Dendritic cell treated with granulocyte-macrophage colony-stimulating factor and Interleukin-4, amounts not matched to agents 40 ng/mL and 50 ng/mL, for 4 days (primary cell): Measurements from ENCODE around the gene LRRC26.

Experiments
- H3K27ac Mint-ChIP-seq: one replicate; pipeline ENCODE4 v1.8.0; 2022; ENCODE audit warnings: mild to moderate bottlenecking, mixed read lengths
- H3K27me3 Mint-ChIP-seq: one replicate; pipeline ENCODE4 v1.8.0; 2022; ENCODE audit warnings: mild to moderate bottlenecking, mixed read lengths
- H3K36me3 Mint-ChIP-seq: one replicate; pipeline ENCODE4 v1.8.0; 2022; ENCODE audit warnings: low read depth, mixed read lengths
- H3K4me1 Mint-ChIP-seq: one replicate; pipeline ENCODE4 v1.8.0; 2022; ENCODE audit warnings: low read depth, mixed read lengths
- H3K4me3 Mint-ChIP-seq: one replicate; pipeline ENCODE4 v1.8.0; 2022; ENCODE audit warnings: mild to moderate bottlenecking, moderate library complexity, mixed read lengths
- H3K9me3 Mint-ChIP-seq: one replicate; pipeline ENCODE4 v1.8.0; 2022; ENCODE audit warnings: mixed read lengths
- intact Hi-C: fragments of 100-400 bp; cut with micrococcal nuclease; formaldehyde crosslinking; loops from one replicate; pipeline ENCODE4 v1.15.0; 2022

LRRC26 gene

DNA sequence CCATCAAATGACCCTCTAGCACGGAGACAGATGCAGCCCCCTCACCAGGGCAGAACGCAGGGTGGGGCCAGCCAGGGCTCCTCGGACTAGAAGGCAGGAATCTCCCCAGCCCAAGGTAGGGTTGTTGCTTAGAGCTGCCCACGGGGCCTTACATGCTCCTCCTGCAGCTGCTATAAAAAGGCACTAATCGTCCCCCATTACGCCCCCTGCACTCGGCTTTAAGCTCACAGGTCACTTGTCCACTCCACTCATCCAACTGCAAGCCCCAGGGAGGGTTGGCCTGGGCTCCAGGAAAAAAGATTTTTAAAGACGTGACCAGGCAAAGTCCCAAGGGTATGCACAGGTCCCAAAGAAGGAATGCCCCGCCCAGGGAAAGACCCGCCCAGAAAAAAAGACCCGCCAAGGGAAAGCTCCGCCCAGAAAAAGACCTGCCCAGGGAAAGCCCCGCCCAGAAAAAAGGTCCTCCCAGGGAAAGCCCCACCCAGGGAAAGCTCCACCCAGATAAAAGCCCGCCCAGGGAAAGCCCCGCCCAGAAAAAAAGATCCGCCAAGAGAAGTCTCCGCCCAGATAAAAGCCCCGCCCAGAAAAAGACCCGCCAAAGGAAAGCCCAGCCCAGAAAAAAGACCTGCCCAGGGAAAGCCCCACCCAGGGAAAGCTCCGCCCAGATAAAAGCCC, 19.8 kb downstream of the LRRC26 start:
- intact Hi-C loops, result no loop called here

DNA sequence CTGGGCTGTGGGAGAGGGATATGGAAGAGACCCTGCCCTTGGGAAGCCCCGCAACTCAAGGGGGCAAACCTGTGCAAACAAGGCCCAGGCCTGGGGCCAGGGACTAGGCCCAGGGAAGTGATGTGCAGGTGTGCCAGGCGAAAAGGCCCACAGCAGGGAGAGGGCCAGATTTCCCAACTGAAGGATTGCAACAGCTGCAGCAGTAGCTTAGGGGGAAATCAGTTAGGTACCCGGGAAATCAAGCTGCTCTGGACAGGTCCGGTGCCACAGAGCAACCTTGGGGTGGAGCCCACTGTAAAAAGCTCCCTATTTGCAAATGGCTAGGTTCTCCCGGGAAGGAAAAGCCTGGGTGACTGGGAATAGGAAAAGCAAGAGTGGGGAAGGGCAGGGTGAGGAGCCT, 20.5 kb downstream of the LRRC26 start:
- Mint-ChIP-seq H3K4me1 (peaks cover 12% of the 10 kb centered on the region), H3K9me3 (no peaks in the 10 kb centered on the region), H3K36me3 (no peaks in the 10 kb centered on the region), H3K4me3 (no peak overlapping the region), H3K27me3 (peaks cover 31% of the 10 kb centered on the region), H3K27ac (no peak overlapping the region)
- intact Hi-C loops, result no loop called here

More for the DNA sequence above, 19.8 kb downstream of the LRRC26 start:
- peak overlapping the region; percentile 75 for H3K27ac Mint-ChIP-seq
- H3K9me3 Mint-ChIP-seq, result no peaks in the 10 kb centered on the region
- peaks cover 36% of the 10 kb centered on the region for H3K27me3 Mint-ChIP-seq
- peaks cover 12% of the 10 kb centered on the region for H3K4me1 Mint-ChIP-seq
- no peaks in the 10 kb centered on the region for H3K36me3 Mint-ChIP-seq
- no peak overlapping the region for H3K4me3 Mint-ChIP-seq

DNA sequence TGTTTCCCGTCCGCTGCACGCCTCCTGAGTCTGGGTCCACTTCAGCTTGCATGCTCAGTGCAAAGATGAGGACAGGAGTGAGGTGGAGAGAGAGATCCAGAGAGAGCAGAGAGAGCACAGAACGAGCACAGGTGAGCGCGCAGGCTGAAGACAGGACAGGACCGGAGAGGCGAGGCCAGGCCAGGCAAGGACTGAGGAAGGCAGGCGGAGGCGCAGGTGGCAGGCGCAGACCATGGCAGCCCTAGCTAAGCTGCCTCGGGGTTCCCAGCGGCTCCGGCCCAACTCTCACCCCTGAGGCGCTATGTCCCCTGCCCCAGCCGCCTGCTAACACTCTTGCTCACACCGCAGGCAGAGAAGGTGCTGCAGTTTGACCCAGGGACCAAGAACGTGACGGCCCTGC, 21.2 kb downstream of the LRRC26 start:
- Mint-ChIP-seq H3K36me3 (no peaks in the 10 kb centered on the region), H3K27me3 (peaks cover 37% of the 10 kb centered on the region), H3K4me1 (peaks cover 12% of the 10 kb centered on the region), H3K4me3 (no peak overlapping the region), H3K27ac (no peak overlapping the region), H3K9me3 (no peaks in the 10 kb centered on the region)
- intact Hi-C loops, result no loop called here

DNA sequence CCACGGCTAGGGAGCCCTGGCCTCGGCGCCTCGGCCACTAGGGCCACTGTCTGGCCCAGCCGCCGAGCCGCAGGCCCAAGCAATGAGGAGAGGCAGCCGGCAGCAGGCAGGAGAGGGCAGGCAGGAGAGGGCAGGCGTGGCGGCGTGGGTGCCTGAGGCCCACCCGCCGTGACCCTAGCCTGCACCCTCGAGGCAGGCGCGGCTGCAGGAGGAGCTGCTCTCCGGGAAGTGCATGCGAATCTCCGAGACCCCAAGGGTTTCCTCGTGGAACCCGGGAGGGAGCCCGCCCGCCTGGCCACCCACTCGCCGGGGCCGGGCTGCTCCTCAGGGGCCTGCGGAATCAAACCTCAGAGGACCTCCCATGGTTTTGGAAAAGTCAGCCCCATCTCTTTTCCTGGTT, 21.6 kb downstream of the LRRC26 start:
- Mint-ChIP-seq H3K4me1 (peaks cover 12% of the 10 kb centered on the region), H3K4me3 (no peak overlapping the region), H3K27ac (no peak overlapping the region), H3K36me3 (no peaks in the 10 kb centered on the region), H3K27me3 (peaks cover 40% of the 10 kb centered on the region), H3K9me3 (no peaks in the 10 kb centered on the region)
- intact Hi-C loops, result no loop called here

DNA sequence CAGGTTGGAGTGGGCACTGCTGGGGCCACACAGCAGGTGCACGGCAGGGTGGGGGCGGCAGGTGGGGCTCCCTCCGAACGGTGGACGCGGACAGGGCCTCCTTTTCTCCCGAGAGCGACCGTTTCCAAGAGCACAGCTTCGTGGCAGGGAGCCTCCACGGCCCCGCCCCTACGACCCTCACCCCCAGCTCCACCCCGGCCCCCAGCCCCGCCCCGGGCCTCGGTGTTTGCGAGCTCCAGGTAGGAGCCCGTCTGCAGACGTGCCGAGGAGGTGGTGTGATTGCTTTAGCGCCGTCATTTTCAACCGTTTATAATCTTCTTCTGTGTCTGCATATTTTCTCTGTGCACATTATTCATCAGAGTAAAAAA, 22.1 kb downstream of the LRRC26 start:
- Mint-ChIP-seq H3K36me3 (no peaks in the 10 kb centered on the region), H3K27me3 (peaks cover 42% of the 10 kb centered on the region), H3K9me3 (no peaks in the 10 kb centered on the region), H3K27ac (no peak overlapping the region), H3K4me1 (peaks cover 12% of the 10 kb centered on the region), H3K4me3 (no peak overlapping the region)
- intact Hi-C loops, result no loop called here

DNA sequence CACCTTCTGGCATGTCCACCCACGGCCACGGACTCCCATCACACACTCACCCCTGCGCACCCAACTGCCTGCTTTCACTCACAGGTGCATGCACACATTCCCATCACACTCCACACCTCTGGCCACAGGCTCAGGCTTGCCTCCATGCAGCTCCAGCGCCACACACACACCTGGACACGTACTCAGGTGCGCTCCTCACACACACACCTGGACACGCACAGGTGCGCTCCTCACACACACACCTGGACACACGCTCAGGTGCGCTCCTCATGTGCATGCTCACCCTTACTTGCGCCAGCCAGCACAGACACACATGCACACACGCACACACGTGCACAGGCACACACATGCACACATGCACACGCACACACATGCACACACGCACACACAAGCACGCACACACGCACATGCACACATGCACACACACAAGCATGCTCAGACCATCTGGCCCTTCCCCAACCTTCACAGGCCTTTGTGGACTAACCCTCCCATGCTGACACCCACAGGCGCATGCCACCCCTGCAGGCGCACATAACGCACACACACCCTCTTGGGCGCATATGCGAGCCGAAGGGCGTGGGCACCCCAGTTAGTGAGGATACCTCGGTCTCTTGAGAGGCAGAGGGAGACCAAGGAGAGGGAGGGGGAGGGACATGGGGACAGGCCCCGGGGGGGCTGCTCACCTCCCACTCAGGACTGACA, 22.6 kb downstream of the LRRC26 start:
- H3K4me3 Mint-ChIP-seq, result no peak overlapping the region
- no peak overlapping the region for H3K27ac Mint-ChIP-seq
- peaks cover 12% of the 10 kb centered on the region for H3K4me1 Mint-ChIP-seq
- peaks cover 47% of the 10 kb centered on the region for H3K27me3 Mint-ChIP-seq
- intact Hi-C loops, result no loop called here
- no peaks in the 10 kb centered on the region for H3K36me3 Mint-ChIP-seq
- no peaks in the 10 kb centered on the region for H3K9me3 Mint-ChIP-seq

DNA sequence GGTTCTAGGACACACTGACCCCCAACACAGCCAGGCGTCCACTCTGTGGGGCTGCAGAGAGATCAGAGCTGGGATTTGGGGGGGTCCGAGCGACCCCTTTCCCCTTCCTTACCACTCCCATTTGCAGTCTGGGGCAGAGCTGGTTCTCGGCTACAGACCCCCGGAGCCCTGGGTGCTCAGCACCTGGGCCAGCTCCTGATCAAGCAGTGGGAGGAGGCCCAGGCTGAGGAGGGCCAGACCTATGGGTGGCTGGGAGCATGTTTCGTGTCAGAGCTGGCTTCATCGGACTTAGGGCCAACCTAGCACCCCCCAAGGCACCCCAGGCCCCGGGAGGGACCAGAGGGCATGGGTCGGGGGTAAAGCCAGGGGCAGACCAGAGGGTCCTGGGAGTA, 23.3 kb downstream of the LRRC26 start:
- intact Hi-C loops, result no loop called here
- Mint-ChIP-seq H3K9me3 (no peaks in the 10 kb centered on the region), H3K36me3 (no peaks in the 10 kb centered on the region), H3K27me3 (peaks cover 53% of the 10 kb centered on the region), H3K4me1 (peaks cover 12% of the 10 kb centered on the region), H3K4me3 (no peak overlapping the region), H3K27ac (no peak overlapping the region)

DNA sequence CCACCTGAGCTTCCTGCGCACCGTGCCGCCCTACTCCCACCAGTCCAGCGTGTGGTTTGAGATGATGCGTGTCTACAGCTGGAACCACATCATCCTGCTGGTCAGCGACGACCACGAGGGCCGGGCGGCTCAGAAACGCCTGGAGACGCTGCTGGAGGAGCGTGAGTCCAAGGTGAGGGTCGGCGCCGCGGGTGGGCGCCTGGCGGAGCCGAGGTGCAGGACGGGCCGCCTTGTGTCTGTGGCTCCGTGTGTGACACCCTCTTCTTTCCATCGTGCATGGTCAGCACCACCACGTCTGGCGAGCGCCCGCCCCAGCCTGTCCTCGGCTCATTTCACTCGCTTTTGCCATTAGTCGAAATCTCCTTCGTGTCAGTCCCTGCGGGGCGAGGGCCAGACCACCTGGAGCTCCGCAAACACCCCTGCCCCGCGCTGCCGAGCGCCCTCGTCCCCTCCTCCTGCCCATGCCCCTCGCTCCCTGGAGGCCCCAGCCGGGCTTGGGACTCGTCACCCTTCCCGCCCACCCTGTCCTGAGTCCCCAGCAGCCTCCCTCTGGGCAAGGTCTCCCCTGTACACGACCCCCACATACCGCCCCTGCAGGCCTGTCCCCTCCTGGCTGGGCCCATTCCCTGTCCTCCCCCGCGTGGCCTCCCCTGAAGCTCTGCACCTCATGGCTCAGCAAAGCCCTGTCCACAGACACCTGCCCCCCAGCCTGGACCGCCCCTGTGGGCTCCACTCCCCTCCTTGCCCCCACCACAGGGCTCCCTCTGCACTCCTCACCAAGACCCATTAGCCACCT, 23.9 kb downstream of the LRRC26 start:
- peaks cover 59% of the 10 kb centered on the region for H3K27me3 Mint-ChIP-seq
- peaks cover 7% of the 10 kb centered on the region for H3K4me1 Mint-ChIP-seq
- no peaks in the 10 kb centered on the region for H3K9me3 Mint-ChIP-seq
- H3K4me3 Mint-ChIP-seq, result no peak overlapping the region
- intact Hi-C loops, result no loop called here
- no peak overlapping the region for H3K27ac Mint-ChIP-seq
- H3K36me3 Mint-ChIP-seq, result no peaks in the 10 kb centered on the region

DNA sequence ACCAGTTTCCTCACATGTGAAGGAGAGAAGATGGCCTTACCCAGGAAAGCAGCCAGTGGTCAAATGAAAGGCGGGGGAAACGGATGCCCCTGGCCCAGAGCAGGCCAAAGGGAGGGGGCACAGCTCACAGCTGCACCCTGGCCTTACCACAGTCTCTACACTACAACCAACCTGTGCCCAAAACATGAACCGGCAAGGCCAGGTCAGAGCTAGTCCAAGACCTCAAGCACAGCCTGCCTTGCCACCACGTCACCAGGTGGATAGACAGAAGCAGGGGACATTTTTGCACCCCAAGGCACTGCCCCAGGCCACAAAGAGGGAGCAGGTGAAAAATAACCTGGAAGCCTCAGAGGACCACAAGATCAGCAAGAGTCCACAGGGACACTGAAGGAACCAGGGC, 26.4 kb downstream of the LRRC26 start:
- peaks cover 72% of the 10 kb centered on the region for H3K27me3 Mint-ChIP-seq
- H3K4me3 Mint-ChIP-seq, result no peak overlapping the region
- H3K27ac Mint-ChIP-seq, result no peak overlapping the region
- no peaks in the 10 kb centered on the region for H3K9me3 Mint-ChIP-seq
- no peaks in the 10 kb centered on the region for H3K36me3 Mint-ChIP-seq
- no peaks in the 10 kb centered on the region for H3K4me1 Mint-ChIP-seq
- intact Hi-C loops, result no loop called here

DNA sequence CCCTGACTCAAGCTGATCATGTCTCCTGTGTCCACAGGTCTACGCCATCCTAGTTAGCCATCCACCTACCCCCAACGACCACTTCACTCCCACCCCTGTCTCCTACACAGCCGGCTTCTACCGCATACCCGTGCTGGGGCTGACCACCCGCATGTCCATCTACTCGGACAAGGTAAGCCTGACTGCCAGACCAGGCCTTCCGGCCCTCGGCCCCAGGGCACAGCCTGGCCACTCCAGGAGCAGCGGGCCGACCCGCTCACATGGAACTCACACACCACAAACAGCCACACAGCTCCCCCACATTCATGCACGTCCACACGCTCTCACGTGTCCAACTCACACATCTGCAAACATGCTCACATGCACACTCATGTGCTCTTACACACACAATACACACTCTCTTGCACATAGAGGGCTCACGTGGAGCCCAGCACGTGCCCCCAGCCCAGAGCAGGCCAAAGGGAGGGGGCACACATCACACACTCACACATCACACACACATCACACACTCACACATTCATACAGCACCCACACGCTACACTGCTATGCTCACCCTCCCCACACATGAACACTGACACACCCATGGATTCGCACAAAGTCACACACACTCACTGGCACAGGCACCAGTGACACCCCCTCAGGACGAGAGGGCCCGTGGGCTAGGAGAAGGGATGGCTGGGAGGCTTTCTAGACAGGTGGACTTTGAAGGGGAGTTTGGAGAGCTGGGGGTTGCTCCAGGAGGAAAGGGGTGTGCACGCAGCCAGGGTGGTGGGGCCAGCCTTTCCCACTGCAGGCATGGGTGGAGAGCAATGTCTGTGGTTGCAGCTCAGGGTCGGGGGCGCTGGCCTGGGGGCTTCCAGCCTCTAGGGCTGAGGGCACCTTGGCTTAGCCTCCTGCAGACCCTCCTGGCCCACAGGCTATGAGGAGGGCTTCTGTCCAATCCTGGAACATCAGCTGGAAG, 27.6 kb downstream of the LRRC26 start:
- intact Hi-C loops, result no loop called here
- no peak overlapping the region for H3K27ac Mint-ChIP-seq
- no peaks in the 10 kb centered on the region for H3K9me3 Mint-ChIP-seq
- H3K4me3 Mint-ChIP-seq, result no peak overlapping the region
- H3K4me1 Mint-ChIP-seq, result peaks cover 6% of the 10 kb centered on the region
- H3K27me3 Mint-ChIP-seq, result peaks cover 76% of the 10 kb centered on the region
- H3K36me3 Mint-ChIP-seq, result no peaks in the 10 kb centered on the region

DNA sequence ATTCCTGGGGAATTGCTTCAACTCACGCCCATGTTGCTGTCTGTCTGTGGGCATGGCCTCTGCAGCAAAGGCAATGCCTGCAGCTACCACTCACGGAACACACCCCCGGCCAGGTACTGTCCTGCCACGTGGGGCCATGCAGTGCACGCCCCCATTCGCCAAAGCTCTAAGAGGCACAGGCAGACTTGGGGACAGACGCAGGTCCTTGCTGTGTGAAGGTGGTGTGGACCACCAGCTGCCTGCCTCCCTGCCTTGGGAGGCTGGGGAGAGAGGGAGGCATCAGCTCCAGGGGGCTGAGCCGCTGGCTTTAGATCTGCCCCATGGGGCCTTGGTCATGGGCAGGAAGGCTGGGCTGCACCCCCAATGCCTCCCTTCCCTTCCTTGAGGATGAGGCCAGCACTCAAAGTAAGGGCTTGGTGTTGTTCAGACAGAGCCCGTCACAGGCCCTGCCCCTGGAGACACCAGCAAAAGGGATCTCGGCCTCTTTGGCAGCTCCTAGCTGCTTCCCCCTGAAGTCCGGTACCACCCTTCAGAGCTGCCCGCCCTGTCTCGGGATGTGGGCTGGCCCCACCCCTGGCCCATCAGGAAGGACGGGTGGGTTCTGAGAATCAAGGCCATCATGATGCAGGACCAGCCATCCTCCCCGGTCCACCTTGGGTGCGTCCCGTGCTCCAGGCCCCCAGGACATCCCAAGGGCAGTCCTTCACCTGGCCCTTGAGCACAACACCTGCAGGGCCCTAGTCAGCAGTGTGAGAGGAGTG, 28.6 kb downstream of the LRRC26 start:
- H3K27me3 Mint-ChIP-seq, result peaks cover 78% of the 10 kb centered on the region
- no peaks in the 10 kb centered on the region for H3K36me3 Mint-ChIP-seq
- H3K9me3 Mint-ChIP-seq, result no peaks in the 10 kb centered on the region
- H3K4me1 Mint-ChIP-seq, result peaks cover 10% of the 10 kb centered on the region
- H3K27ac Mint-ChIP-seq, result no peak overlapping the region
- no peak overlapping the region for H3K4me3 Mint-ChIP-seq
- intact Hi-C loops, result no loop called here

DNA sequence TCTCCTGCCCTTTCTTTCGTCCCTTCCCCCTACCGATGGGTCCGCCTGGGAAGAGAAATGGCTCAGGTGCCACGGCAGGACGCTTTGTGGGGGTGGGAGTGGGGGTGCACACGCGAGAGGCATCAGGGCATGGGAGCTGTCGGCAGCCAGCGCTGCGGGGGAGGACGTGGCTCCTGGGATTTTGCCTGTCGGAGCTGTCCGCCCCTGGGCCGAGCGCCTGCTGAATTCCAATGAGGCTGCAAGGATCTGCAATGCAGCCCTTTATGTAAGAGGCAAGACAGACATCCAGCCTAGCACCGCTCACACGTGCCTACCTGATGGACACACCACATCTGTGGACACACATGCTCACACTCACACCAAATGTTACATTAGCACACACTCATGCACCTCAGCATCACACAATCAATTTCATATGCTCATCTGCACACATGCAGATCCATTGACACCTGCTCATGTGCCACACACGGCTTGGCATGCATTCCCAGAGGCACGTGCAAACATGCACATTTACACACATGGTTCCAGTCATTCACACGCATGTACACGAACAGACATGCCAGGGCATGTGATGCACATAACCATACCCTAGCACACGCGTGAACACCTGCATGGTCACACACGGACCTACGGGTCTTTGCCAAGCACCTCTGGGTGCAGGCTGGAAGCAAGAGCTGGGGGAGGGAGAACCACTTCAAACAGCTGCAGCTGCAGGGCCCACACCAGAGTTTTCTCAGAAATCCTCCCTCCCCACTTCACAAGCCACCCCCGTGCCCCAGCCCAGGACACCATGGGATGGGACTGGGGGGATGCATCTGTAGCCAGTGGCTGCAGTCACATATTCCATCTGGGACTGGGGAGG, 29.5 kb downstream of the LRRC26 start:
- Mint-ChIP-seq H3K36me3 (no peaks in the 10 kb centered on the region), H3K4me1 (peaks cover 11% of the 10 kb centered on the region), H3K27me3 (peaks cover 81% of the 10 kb centered on the region), H3K27ac (no peak overlapping the region), H3K4me3 (no peak overlapping the region), H3K9me3 (no peaks in the 10 kb centered on the region)
- intact Hi-C loops, result no loop called here
